ENCODE results near the gene CACNA1C. TPM values are rescaled to one million over a fixed set of nuclear protein-coding genes. Genes with fewer than 3 reads are reported as not detected.
"Not testable (repeated sequence)": the region's sequence is repeated elsewhere in the genome, so short reads cannot be mapped to it uniquely, and the experiment has no call there.

Gene CACNA1C
- total RNA-seq, 1 experiment from 2014 or later, result 3.7 TPM

DNA sequence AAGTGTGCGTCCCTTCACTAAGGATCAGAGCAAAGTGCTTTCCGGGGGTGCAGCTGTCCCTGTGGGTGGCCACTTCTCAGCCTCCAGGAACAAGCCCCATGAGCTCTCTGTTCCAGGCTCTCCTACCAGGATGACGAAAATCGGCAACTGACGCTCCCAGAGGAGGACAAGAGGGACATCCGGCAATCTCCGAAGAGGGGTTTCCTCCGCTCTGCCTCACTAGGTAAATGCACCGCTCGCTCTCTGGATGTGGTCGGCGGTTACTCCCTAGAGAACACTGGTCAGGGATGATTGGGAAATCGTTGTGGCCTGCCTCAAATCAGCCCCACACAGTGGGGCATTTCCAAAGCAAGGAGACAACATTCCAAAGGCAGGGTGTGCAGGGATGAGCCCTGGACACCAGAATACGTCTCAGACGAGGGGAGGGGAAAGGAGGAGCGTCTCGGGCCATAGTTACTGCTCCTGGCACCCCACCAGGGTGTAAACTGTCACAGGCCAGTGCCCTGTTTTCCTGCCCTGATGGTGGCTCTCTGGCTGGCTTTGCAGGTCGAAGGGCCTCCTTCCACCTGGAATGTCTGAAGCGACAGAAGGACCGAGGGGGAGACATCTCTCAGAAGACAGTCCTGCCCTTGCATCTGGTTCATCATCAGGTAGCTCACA, 633.0 kb downstream of the CACNA1C start:
- H3K36me3 ChIP-seq (ENCODE audit: insufficient read depth, low read length, poor library complexity, severe bottlenecking); BruUV-seq (replicated peaks); POLR2A ChIA-PET (ENCODE audit: low non-redundant PET); H3K4me3 ChIP-seq (ENCODE audit: low read depth, low read length, poor library complexity, severe bottlenecking); DNase-seq (ENCODE audit: low spot score); H3K27me3 ChIP-seq (replicated peaks; ENCODE audit: insufficient read depth, low read depth, low read length, poor library complexity); H3K9me3 ChIP-seq (ENCODE audit: low read depth, low read length, poor library complexity, severe bottlenecking); CTCF ChIA-PET; H3K27ac ChIP-seq (ENCODE audit: low read depth, low read length, poor library complexity, severe bottlenecking); intact Hi-C loops (cut with micrococcal nuclease; ENCODE audit: unreplicated experiment); H3K4me1 ChIP-seq (ENCODE audit: insufficient read depth, low read length, poor library complexity, severe bottlenecking): not testable (repeated sequence)

DNA sequence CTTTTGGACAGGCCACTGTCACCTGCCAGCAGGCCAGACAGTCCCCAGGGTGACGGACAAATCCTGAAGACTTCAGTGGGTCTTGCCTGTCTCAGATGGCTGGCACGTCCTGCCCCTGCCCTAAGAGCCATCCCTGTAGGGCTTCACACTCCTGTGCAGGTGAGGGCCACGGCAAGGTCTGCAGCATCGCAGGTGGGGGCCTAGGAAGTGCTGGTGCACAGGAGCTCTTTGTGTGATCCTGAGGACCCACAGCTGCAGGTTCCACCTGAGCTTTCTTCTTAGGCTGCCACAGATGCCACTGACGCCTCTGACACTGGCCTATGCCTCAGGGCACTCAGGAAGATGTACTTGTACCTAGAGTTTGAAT, 633.5 kb downstream of the CACNA1C start:
- TF ChIP-seq EZH2 (IDR thresholded peaks at IDR 0.05; ENCODE audit: borderline replicate concordance, low read depth, low read length, poor library complexity, severe bottlenecking), result no peak
- TF ChIP-seq, protein P1, sequence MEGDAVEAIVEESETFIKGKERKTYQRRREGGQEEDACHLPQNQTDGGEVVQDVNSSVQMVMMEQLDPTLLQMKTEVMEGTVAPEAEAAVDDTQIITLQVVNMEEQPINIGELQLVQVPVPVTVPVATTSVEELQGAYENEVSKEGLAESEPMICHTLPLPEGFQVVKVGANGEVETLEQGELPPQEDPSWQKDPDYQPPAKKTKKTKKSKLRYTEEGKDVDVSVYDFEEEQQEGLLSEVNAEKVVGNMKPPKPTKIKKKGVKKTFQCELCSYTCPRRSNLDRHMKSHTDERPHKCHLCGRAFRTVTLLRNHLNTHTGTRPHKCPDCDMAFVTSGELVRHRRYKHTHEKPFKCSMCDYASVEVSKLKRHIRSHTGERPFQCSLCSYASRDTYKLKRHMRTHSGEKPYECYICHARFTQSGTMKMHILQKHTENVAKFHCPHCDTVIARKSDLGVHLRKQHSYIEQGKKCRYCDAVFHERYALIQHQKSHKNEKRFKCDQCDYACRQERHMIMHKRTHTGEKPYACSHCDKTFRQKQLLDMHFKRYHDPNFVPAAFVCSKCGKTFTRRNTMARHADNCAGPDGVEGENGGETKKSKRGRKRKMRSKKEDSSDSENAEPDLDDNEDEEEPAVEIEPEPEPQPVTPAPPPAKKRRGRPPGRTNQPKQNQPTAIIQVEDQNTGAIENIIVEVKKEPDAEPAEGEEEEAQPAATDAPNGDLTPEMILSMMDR (conservative IDR thresholded peaks at IDR 0.05; ENCODE audit: low read depth, low read length), result no peak
- intact Hi-C loops (cut with micrococcal nuclease; ENCODE audit: unreplicated experiment), result no loop called here
- Histone ChIP-seq H3K27me3 (replicated peaks; ENCODE audit: insufficient read depth, low read depth, low read length, poor library complexity) (no peaks in the 10 kb centered on the region), H3K36me3 (ENCODE audit: insufficient read depth, low read length, poor library complexity, severe bottlenecking) (no peaks in the 10 kb centered on the region), H3K4me3 (ENCODE audit: low read depth, low read length, poor library complexity, severe bottlenecking) (no peak overlapping the region), H3K9me3 (ENCODE audit: low read depth, low read length, poor library complexity, severe bottlenecking) (no peaks in the 10 kb centered on the region), H3K27ac (ENCODE audit: low read depth, low read length, poor library complexity, severe bottlenecking) (no peak overlapping the region), H3K4me1 (ENCODE audit: insufficient read depth, low read length, poor library complexity, severe bottlenecking) (no peaks in the 10 kb centered on the region)
- BruUV-seq (replicated peaks), result no TSS peak
- CTCF ChIA-PET, result no interaction called here
- POLR2A ChIA-PET (ENCODE audit: low non-redundant PET), result no interaction called here
- DNase-seq (ENCODE audit: low spot score), result no peak

DNA sequence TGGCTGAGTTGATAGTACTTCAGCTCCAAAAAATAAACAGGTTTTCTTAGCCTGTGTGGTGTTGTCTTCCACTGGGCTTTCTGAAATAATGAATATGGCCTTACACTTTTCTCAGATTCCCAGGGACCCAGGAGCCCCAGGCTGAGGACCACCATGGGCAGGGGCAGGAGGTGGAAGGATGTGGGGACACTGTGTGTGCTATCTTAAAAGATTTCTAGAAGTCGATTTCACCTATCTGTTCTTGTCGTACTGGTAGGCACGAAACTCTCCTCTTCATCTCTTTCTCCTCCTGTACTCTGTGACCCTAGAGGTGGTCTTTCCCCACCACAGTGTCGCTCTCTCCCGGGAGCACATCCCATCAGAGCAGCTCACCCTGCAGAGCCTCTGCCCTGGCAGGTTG, 634.3 kb downstream of the CACNA1C start:
- DNase-seq (ENCODE audit: low spot score), result no peak
- Histone ChIP-seq H3K27me3 (replicated peaks; ENCODE audit: insufficient read depth, low read depth, low read length, poor library complexity) (peaks cover 2% of the 10 kb centered on the region), H3K4me3 (ENCODE audit: low read depth, low read length, poor library complexity, severe bottlenecking) (no peak overlapping the region), H3K27ac (ENCODE audit: low read depth, low read length, poor library complexity, severe bottlenecking) (no peak overlapping the region), H3K9me3 (ENCODE audit: low read depth, low read length, poor library complexity, severe bottlenecking) (no peaks in the 10 kb centered on the region), H3K4me1 (ENCODE audit: insufficient read depth, low read length, poor library complexity, severe bottlenecking) (no peaks in the 10 kb centered on the region), H3K36me3 (ENCODE audit: insufficient read depth, low read length, poor library complexity, severe bottlenecking) (no peaks in the 10 kb centered on the region)
- intact Hi-C loops (cut with micrococcal nuclease; ENCODE audit: unreplicated experiment), result no loop called here
- TF ChIP-seq, protein P1 (conservative IDR thresholded peaks at IDR 0.05; ENCODE audit: low read depth, low read length), result no peak
- no peak for TF ChIP-seq EZH2 (IDR thresholded peaks at IDR 0.05; ENCODE audit: borderline replicate concordance, low read depth, low read length, poor library complexity, severe bottlenecking)
- BruUV-seq (replicated peaks), result no TSS peak
- ChIA-PET CTCF (no interaction called here), POLR2A (ENCODE audit: low non-redundant PET) (no interaction called here)

DNA sequence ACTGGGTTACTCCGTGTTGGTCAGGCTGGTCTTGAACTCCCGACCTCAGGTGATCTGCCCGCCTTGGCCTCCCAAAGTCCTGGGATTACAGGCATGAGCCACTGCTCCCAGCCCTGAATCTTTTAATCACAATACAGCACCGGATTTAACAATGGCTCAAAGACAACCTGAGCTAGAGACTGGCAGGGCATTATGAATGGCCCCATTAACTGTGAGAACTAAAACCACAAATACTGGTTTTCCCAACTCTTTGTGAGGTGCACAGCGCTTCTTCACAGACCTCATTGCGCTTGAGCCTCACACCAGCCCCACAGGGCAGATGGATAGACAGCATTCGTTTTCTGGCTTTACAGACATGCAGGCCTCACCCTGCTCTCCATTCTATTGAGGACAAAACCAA, 634.9 kb downstream of the CACNA1C start:
- Histone ChIP-seq H3K36me3 (ENCODE audit: insufficient read depth, low read length, poor library complexity, severe bottlenecking) (no peaks in the 10 kb centered on the region), H3K4me1 (ENCODE audit: insufficient read depth, low read length, poor library complexity, severe bottlenecking) (no peaks in the 10 kb centered on the region), H3K27ac (ENCODE audit: low read depth, low read length, poor library complexity, severe bottlenecking) (no peak overlapping the region), H3K9me3 (ENCODE audit: low read depth, low read length, poor library complexity, severe bottlenecking) (no peaks in the 10 kb centered on the region), H3K4me3 (ENCODE audit: low read depth, low read length, poor library complexity, severe bottlenecking) (no peak overlapping the region), H3K27me3 (replicated peaks; ENCODE audit: insufficient read depth, low read depth, low read length, poor library complexity) (peaks cover 8% of the 10 kb centered on the region)
- no TSS peak for BruUV-seq (replicated peaks)
- DNase-seq (ENCODE audit: low spot score), result no peak
- TF ChIP-seq EZH2 (IDR thresholded peaks at IDR 0.05; ENCODE audit: borderline replicate concordance, low read depth, low read length, poor library complexity, severe bottlenecking), result no peak
- TF ChIP-seq, protein P1 (conservative IDR thresholded peaks at IDR 0.05; ENCODE audit: low read depth, low read length), result no peak
- ChIA-PET CTCF (no interaction called here), POLR2A (ENCODE audit: low non-redundant PET) (no interaction called here)
- intact Hi-C loops (cut with micrococcal nuclease; ENCODE audit: unreplicated experiment), result no loop called here

Data from A673 (cell line).